ENCODE results near the gene GAPVD1. TPM values are rescaled to one million over a fixed set of nuclear protein-coding genes. Genes with fewer than 3 reads are reported as not detected.

The GAPVD1 gene
- total RNA-seq, 2 experiments from 2014 or later: 74.1 to 82.2 TPM

DNA sequence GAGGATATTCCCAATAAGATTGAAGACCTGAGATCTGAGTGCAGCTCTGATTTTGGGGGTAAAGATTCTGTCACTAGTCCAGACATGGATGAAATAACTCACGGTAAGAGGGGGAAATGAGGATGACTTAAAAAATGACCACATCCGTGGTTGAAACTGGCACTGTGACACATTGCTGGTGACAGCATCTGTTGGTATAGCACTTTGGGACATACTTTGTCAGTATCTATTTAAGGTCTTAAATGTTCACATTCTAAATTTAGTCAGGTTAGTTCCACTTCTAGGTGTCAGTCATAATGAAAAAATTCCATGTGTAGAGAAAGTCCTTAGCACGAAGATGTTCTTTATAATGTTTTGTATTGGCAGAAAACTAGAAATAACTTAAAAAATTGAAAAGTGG, 70.9 kb downstream of the GAPVD1 start:
- H3K27me3 ChIP-seq (ENCODE audit: control insufficient read depth in 1 of 2, insufficient read depth in 2 of 2, low read length in 2 of 2): no peaks in the 10 kb centered on the region
- TF ChIP-seq, protein P1, sequence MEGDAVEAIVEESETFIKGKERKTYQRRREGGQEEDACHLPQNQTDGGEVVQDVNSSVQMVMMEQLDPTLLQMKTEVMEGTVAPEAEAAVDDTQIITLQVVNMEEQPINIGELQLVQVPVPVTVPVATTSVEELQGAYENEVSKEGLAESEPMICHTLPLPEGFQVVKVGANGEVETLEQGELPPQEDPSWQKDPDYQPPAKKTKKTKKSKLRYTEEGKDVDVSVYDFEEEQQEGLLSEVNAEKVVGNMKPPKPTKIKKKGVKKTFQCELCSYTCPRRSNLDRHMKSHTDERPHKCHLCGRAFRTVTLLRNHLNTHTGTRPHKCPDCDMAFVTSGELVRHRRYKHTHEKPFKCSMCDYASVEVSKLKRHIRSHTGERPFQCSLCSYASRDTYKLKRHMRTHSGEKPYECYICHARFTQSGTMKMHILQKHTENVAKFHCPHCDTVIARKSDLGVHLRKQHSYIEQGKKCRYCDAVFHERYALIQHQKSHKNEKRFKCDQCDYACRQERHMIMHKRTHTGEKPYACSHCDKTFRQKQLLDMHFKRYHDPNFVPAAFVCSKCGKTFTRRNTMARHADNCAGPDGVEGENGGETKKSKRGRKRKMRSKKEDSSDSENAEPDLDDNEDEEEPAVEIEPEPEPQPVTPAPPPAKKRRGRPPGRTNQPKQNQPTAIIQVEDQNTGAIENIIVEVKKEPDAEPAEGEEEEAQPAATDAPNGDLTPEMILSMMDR (IDR thresholded peaks at IDR 0.05): no peak
- Mint-ChIP-seq H3K27me3 (no peaks in the 10 kb centered on the region), H3K9me3 (no peaks in the 10 kb centered on the region), H3K27ac (no peak overlapping the region), H3K4me3 (no peak overlapping the region), H3K36me3 (ENCODE audit: low read depth) (peaks cover 76% of the 10 kb centered on the region), H3K4me1 (ENCODE audit: low read depth) (no peaks in the 10 kb centered on the region)
- H3K36me3 ChIP-seq (ENCODE audit: insufficient read depth, low read length): peaks cover 55% of the 10 kb centered on the region
- ATAC-seq (ENCODE audit: poor library complexity) (no peak), DNase-seq (peak in 2 of 14 experiments; percentile 2 to 21)
- no peaks in the 10 kb centered on the region for H3K9me3 ChIP-seq (ENCODE audit: control insufficient read depth in 1 of 2, insufficient read depth in 1 of 2, low read length in 2 of 2)
- ChIA-PET CTCF (interaction anchor here (0.8 kb wide), 1 partner anchor 275 kb away, joined by 3 read pairs; no protein-coding TSS in a partner anchor), POLR2A (no interaction called here)
- H3K4me1 ChIP-seq (ENCODE audit: insufficient read depth, low read length): no peaks in the 10 kb centered on the region
- H3K4me3 ChIP-seq (ENCODE audit: low read length): no peak overlapping the region
- no peak overlapping the region for H3K27ac ChIP-seq (ENCODE audit: low read depth in 1 of 2, low read length in 2 of 2)
- intact Hi-C loops (cut with DNase I, micrococcal nuclease): no loop called here

DNA sequence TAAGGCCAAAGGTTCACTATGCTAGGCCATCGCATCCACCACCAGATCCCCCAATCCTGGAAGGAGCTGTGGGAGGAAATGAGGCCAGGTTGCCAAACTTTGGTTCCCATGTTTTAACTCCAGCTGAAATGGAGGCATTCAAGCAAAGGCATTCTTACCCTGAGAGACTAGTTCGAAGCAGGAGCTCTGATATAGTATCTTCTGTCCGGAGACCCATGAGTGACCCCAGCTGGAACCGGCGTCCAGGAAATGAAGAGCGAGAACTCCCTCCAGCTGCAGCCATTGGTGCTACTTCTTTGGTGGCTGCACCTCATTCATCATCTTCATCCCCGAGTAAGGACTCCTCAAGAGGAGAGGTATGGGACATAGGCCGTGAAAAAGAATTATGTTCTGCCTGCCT, 75.6 kb downstream of the GAPVD1 start:
- Histone ChIP-seq H3K27me3 (ENCODE audit: control insufficient read depth in 1 of 2, insufficient read depth in 2 of 2, low read length in 2 of 2) (no peaks in the 10 kb centered on the region), H3K4me3 (ENCODE audit: low read length) (no peak overlapping the region), H3K9me3 (ENCODE audit: control insufficient read depth in 1 of 2, insufficient read depth in 1 of 2, low read length in 2 of 2) (no peaks in the 10 kb centered on the region), H3K4me1 (ENCODE audit: insufficient read depth, low read length) (no peaks in the 10 kb centered on the region), H3K27ac (ENCODE audit: low read depth in 1 of 2, low read length in 2 of 2) (no peak overlapping the region), H3K36me3 (ENCODE audit: insufficient read depth, low read length) (peaks cover 69% of the 10 kb centered on the region)
- no peak overlapping the region for H3K27ac Mint-ChIP-seq
- no peaks in the 10 kb centered on the region for H3K4me1 Mint-ChIP-seq (ENCODE audit: low read depth)
- no peak for ATAC-seq (ENCODE audit: poor library complexity)
- no peaks in the 10 kb centered on the region for H3K27me3 Mint-ChIP-seq
- POLR2A ChIA-PET: no interaction called here
- CTCF ChIA-PET: no interaction called here
- intact Hi-C loops (cut with DNase I, micrococcal nuclease): no loop called here
- no peak for DNase-seq
- TF ChIP-seq, protein P1 (IDR thresholded peaks at IDR 0.05): no peak
- H3K9me3 Mint-ChIP-seq: no peaks in the 10 kb centered on the region
- no peak overlapping the region for H3K4me3 Mint-ChIP-seq
- H3K36me3 Mint-ChIP-seq (ENCODE audit: low read depth): peaks cover 86% of the 10 kb centered on the region

DNA sequence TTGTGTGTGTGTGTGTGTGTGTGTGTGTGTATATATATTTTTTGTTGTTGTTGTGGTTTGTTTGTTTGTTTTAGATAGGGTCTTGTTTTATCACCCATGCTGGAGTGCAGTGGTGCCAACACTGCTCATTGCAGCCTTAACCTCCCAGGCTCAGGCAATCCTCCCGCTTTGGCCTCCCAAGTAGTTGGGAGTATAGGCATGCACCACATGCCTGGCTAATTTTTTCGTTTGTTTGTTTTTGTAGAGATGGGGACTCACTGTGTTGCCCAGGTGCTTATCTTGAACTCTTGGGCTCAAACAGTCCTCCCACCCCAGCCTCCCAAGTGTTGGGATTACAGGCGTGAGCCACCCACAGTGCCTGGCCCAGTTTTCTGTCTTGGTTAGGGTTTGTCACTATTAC, 77.3 kb downstream of the GAPVD1 start:
- H3K4me1 Mint-ChIP-seq (ENCODE audit: low read depth): no peaks in the 10 kb centered on the region
- H3K4me3 Mint-ChIP-seq: no peak overlapping the region
- ATAC-seq (ENCODE audit: poor library complexity) (no peak), DNase-seq (no peak)
- H3K27ac Mint-ChIP-seq: no peak overlapping the region
- Histone ChIP-seq H3K9me3 (ENCODE audit: control insufficient read depth in 1 of 2, insufficient read depth in 1 of 2, low read length in 2 of 2) (no peaks in the 10 kb centered on the region), H3K4me1 (ENCODE audit: insufficient read depth, low read length) (no peaks in the 10 kb centered on the region), H3K27ac (ENCODE audit: low read depth in 1 of 2, low read length in 2 of 2) (no peak overlapping the region), H3K27me3 (ENCODE audit: control insufficient read depth in 1 of 2, insufficient read depth in 2 of 2, low read length in 2 of 2) (no peaks in the 10 kb centered on the region), H3K36me3 (ENCODE audit: insufficient read depth, low read length) (peaks cover 71% of the 10 kb centered on the region), H3K4me3 (ENCODE audit: low read length) (no peak overlapping the region)
- intact Hi-C loops (cut with DNase I, micrococcal nuclease): no loop called here
- TF ChIP-seq, protein P1 (IDR thresholded peaks at IDR 0.05): no peak
- H3K27me3 Mint-ChIP-seq: no peaks in the 10 kb centered on the region
- POLR2A ChIA-PET: no interaction called here
- CTCF ChIA-PET: no interaction called here
- H3K36me3 Mint-ChIP-seq (ENCODE audit: low read depth): peaks cover 82% of the 10 kb centered on the region
- no peaks in the 10 kb centered on the region for H3K9me3 Mint-ChIP-seq

Data from CD4-positive, alpha-beta T cell (primary cell).